ENCODE results near the gene MTF2. TPM values are rescaled to one million over a fixed set of nuclear protein-coding genes. Genes with fewer than 3 reads are reported as not detected.

MTF2 gene
- total RNA-seq, 2 donors from 2014 or later = 85.0 to 103 TPM

DNA sequence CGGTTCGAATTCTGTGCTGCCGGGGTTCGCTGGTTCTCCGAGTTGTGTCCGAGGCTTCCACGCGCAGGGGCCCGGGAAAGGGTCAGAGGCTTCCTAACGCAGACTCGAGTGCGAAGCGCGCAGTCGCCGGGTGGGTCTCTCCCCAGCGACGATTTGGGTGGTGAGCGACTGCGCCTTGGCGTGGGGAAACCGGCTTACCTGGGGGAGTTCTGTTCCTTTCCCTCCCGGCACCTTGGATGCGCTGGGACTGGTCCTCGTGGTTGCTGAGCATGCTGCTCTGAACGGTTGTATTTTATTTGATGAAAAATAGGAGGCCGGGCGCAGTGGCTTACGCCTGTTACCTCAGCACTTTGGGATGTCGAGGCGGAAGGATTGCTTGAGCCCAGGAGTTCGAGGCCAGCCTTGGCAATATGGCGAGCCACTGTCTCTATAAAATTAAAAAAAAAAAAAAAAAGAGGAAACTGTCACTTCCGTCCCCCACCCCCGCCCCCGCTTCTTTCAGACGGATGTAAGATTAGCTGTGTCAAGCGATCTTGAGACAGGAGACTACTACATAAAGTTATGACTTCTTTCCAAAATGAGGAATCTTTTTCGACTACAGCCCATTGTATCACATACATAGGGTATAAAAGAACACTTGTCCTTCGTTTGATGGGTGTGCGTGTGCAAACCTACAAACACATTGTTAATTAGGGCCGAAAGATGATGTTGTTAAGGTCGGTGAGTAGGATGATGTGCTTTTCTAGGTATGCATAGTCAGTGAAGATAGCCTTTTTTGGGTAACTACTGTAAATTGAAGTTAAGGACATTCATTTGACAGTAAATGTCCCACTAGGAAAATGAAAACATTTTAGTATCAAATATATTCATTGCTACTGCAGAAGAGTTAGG is 101.9 kb downstream of the MTF2 start, which contains the start of gene CCDC18:
TSS of gene CCDC18 (plus strand) at position 2 of the 891 bp plus-strand sequence. CDS start 2,638 bp downstream, outside the sequence.
- H3K9me3 Mint-ChIP-seq = no peaks in the 10 kb centered on the region
- Histone ChIP-seq H3K4me1 (ENCODE audit: control insufficient read depth, insufficient read depth, low read length) (peaks cover 4% of the 10 kb centered on the region), H3K9me3 (ENCODE audit: control insufficient read depth, low read length) (no peaks in the 10 kb centered on the region), H3K27ac (ENCODE audit: low read depth, low read length) (peak within 1 kb of the TSS; percentile 91), H3K9ac (ENCODE audit: extremely low read depth, low read length, poor library complexity, severe bottlenecking) (peak within 1 kb of the TSS; percentile 81), H3K27me3 (ENCODE audit: control insufficient read depth, insufficient read depth, low read length, poor library complexity, severe bottlenecking) (no peaks in the 10 kb centered on the region), H3K36me3 (ENCODE audit: control insufficient read depth, insufficient read depth, low read length) (peaks cover 11% of the 10 kb centered on the region), H3K4me3 (ENCODE audit: low read length) (peak within 1 kb of the TSS; percentile 96)
- 5 to 13% methylated on average over 16 to 42 of the region's 43 CpGs for WGBS, 2 experiments (ENCODE audit: insufficient coverage in 1 of 2, insufficient read length in 1 of 2)
- H3K36me3 Mint-ChIP-seq (ENCODE audit: low read depth) = peaks cover 4% of the 10 kb centered on the region
- TF ChIP-seq, protein P1, sequence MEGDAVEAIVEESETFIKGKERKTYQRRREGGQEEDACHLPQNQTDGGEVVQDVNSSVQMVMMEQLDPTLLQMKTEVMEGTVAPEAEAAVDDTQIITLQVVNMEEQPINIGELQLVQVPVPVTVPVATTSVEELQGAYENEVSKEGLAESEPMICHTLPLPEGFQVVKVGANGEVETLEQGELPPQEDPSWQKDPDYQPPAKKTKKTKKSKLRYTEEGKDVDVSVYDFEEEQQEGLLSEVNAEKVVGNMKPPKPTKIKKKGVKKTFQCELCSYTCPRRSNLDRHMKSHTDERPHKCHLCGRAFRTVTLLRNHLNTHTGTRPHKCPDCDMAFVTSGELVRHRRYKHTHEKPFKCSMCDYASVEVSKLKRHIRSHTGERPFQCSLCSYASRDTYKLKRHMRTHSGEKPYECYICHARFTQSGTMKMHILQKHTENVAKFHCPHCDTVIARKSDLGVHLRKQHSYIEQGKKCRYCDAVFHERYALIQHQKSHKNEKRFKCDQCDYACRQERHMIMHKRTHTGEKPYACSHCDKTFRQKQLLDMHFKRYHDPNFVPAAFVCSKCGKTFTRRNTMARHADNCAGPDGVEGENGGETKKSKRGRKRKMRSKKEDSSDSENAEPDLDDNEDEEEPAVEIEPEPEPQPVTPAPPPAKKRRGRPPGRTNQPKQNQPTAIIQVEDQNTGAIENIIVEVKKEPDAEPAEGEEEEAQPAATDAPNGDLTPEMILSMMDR (conservative IDR thresholded peaks at IDR 0.05) = no peak
- H3K27me3 Mint-ChIP-seq (ENCODE audit: insufficient read depth) = no peaks in the 10 kb centered on the region
- H3K4me3 Mint-ChIP-seq = peak within 1 kb of the TSS; percentile 97
- peak within 1 kb of the TSS; percentile 98 for H3K27ac Mint-ChIP-seq
- DNase-seq = no peak
- peaks cover 13% of the 10 kb centered on the region for H3K4me1 Mint-ChIP-seq

DNA sequence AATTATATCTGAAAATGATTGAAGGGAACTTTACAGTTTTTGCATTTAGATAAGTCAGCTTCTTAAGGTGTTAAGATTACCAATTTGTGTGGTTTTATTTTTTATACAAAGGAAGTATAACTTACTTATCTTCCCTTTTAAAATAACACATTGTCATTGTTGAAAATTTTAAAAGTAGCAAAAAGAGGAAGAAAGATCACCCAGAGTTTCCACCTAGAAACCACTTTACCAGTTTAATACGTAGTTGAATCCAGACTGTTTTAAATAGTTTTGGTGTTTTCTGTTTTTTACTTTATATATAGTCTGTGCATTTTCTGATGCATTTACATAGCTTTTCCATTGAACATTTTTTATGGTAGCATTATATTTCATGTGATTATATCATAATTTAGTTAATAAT is 107.6 kb downstream of the MTF2 start:
- Mint-ChIP-seq H3K4me1 (no peaks in the 10 kb centered on the region), H3K9me3 (no peaks in the 10 kb centered on the region), H3K36me3 (ENCODE audit: low read depth) (peaks cover 13% of the 10 kb centered on the region), H3K27me3 (ENCODE audit: insufficient read depth) (no peaks in the 10 kb centered on the region), H3K4me3 (no peak overlapping the region), H3K27ac (no peak overlapping the region)
- no peaks in the 10 kb centered on the region for H3K9me3 ChIP-seq (ENCODE audit: control insufficient read depth, low read length)
- H3K36me3 ChIP-seq (ENCODE audit: control insufficient read depth, insufficient read depth, low read length) = peaks cover 22% of the 10 kb centered on the region
- H3K27me3 ChIP-seq (ENCODE audit: control insufficient read depth, insufficient read depth, low read length, poor library complexity, severe bottlenecking) = no peaks in the 10 kb centered on the region
- TF ChIP-seq, protein P1 (conservative IDR thresholded peaks at IDR 0.05) = no peak
- no peak overlapping the region for H3K9ac ChIP-seq (ENCODE audit: extremely low read depth, low read length, poor library complexity, severe bottlenecking)
- H3K4me3 ChIP-seq (ENCODE audit: low read length) = no peak overlapping the region
- 100% methylated on average over 1 of the region's 1 CpG for WGBS, 2 experiments (ENCODE audit: insufficient coverage in 1 of 2, insufficient read length in 1 of 2)
- no peaks in the 10 kb centered on the region for H3K4me1 ChIP-seq (ENCODE audit: control insufficient read depth, insufficient read depth, low read length)
- H3K27ac ChIP-seq (ENCODE audit: low read depth, low read length) = no peak overlapping the region
- DNase-seq = no peak

Other genes with a start within 250 kb of the MTF2 start
- 1,000 to 10,000 TPM in 1 of 2 donors, 100 to 1,000 TPM in 1; 963 to 1,201 TPM for gene RPL5, start 247.2 kb upstream of the MTF2 start, total RNA-seq
- 1 to 10 TPM; 4.0 to 6.6 TPM for gene DIPK1A, start 117.8 kb upstream of the MTF2 start, total RNA-seq
- 10 to 100 TPM; 28.0 to 30.2 TPM for gene TMED5, start 101.1 kb downstream of the MTF2 start, total RNA-seq
- gene CCDC18, start 101.4 kb downstream of the MTF2 start, total RNA-seq = 10 to 100 TPM; 13.8 to 23.8 TPM

Measured in endodermal cell (in vitro differentiated cells).